Epithelial cell of proximal tubule (primary cell): Measurements from ENCODE around the gene COL6A5. TPM values are rescaled to one million over a fixed set of nuclear protein-coding genes. Genes with fewer than 3 reads are reported as not detected.

Experiments used
- DNase-seq: peaks from one replicate; pipeline ENCODE4 v3.0.0-alpha.2; 2011; ENCODE audit warnings: low read depth
- H3K4me3 ChIP-seq: 2 replicates; pipeline ENCODE4 v1.5.1; 2011; ENCODE audit warnings: low read depth, mild to moderate bottlenecking, low read length
- CTCF ChIP-seq: conservative IDR thresholded peaks from 2 replicates; pipeline ENCODE4 v1.5.1; 2012; ENCODE audit warnings: low read depth, mild to moderate bottlenecking, low read length
- total RNA-seq: library from RNA; depleted of rRNA; stranded (reverse); fragments of >200 nt; gene quantifications from 2 replicates; pipeline ENCODE4 v1.2.3, GENCODE V29; 2015

COL6A5 gene
- total RNA-seq, 1 donor from 2014 or later, result not detected

GRCh38 chr3:130509008-130509407, 163.5 kb downstream of the COL6A5 start:
- no peak overlapping the region for H3K4me3 ChIP-seq

GRCh38 chr3:130514681-130515080, 169.2 kb downstream of the COL6A5 start:
- no peak for TF ChIP-seq CTCF
- no peak for DNase-seq

More at GRCh38 chr3:130509008-130509407, 163.5 kb downstream of the COL6A5 start:
- no peak for TF ChIP-seq CTCF
- no peak for DNase-seq

GRCh38 chr3:130515755-130516154, 170.3 kb downstream of the COL6A5 start:
- H3K4me3 ChIP-seq, result no peak overlapping the region
- TF ChIP-seq CTCF, result no peak
- DNase-seq, result no peak

More at GRCh38 chr3:130514681-130515080, 169.2 kb downstream of the COL6A5 start:
- H3K4me3 ChIP-seq, result no peak overlapping the region

- TF ChIP-seq CTCF, result no peak
- no peak within 1 kb of the TSS for H3K4me3 ChIP-seq
- no peak for DNase-seq
Measured at GRCh38 chr3:130516645-130517512, 171.4 kb downstream of the COL6A5 start, which contains the start of gene COL6A6. COL6A6 (plus strand) TSS chr3:130517177; CDS start chr3:130560365, 43,188 bp downstream.

GRCh38 chr3:130517602-130518001, 172.1 kb downstream of the COL6A5 start:
- DNase-seq, result no peak
- no peak overlapping the region for H3K4me3 ChIP-seq
- no peak for TF ChIP-seq CTCF

- TF ChIP-seq CTCF, result no peak
- no peak overlapping the region for H3K4me3 ChIP-seq
Measured at GRCh38 chr3:130519754-130520153, 174.3 kb downstream of the COL6A5 start.

More at GRCh38 chr3:130519754-130520153, 174.3 kb downstream of the COL6A5 start:
- no peak for DNase-seq
